HepG2 (cell line): ENCODE measurements around the gene ZSCAN21. TPM values are rescaled to one million over a fixed set of nuclear protein-coding genes. Genes with fewer than 3 reads are reported as not detected.

Experiments
- AGO1 ChIP-seq: fragments of 200-400 bp; formaldehyde crosslinking; IDR thresholded peaks from 2 replicates; pipeline ENCODE4 v1.6.1; 2017; ENCODE audit warnings: mild to moderate bottlenecking, low read depth, low read length, moderate library complexity; ENCODE audit not compliant: poor library complexity, severe bottlenecking
- CAMTA2 ChIP-seq: sonication (generic); formaldehyde crosslinking; IDR thresholded peaks from 2 replicates; pipeline ENCODE4 v1.4.0; 2020; ENCODE audit warnings: mild to moderate bottlenecking, missing genetic modification reagents, borderline replicate concordance
- DR1 ChIP-seq: sonication (generic); formaldehyde crosslinking; IDR thresholded peaks from 2 replicates; pipeline ENCODE4 v1.8.0; 2021; ENCODE audit warnings: mild to moderate bottlenecking, missing genetic modification reagents, inconsistent platforms
- ETS1 ChIP-seq: sonication (generic); formaldehyde crosslinking; IDR thresholded peaks from 2 replicates; pipeline ENCODE4 v1.4.0; 2020; ENCODE audit warnings: missing genetic modification reagents
- HNF1A ChIP-seq, 2 experiments: sonication (generic) in 1 of 2; formaldehyde crosslinking in 1 of 2; IDR thresholded peaks; 2 replicates each; pipeline versions ENCODE4 v1.4.0 to v1.6.1; 2016 to 2020; ENCODE audit warnings: borderline replicate concordance in 1 of 2, low read depth in 1 of 2, mild to moderate bottlenecking in 1 of 2, missing genetic modification reagents in 1 of 2
- SMYD3 ChIP-seq: sonication (generic); formaldehyde crosslinking; IDR thresholded peaks from 2 replicates; pipeline ENCODE4 v1.8.1; 2023; ENCODE audit warnings: mild to moderate bottlenecking, missing genetic modification reagents
- SRY ChIP-seq: sonication (generic); formaldehyde crosslinking; IDR thresholded peaks from 2 replicates; pipeline ENCODE4 v1.8.0; 2022; ENCODE audit warnings: mild to moderate bottlenecking, missing genetic modification reagents
- YEATS2 ChIP-seq: sonication (generic); formaldehyde crosslinking; IDR thresholded peaks from 2 replicates; pipeline ENCODE4 v1.4.0; 2020; ENCODE audit warnings: missing genetic modification reagents, borderline replicate concordance
- YY1 ChIP-seq: IDR thresholded peaks from 2 replicates; pipeline ENCODE4 v1.6.1; 2011; ENCODE audit warnings: low read length, low read depth, moderate library complexity, mild to moderate bottlenecking; ENCODE audit not compliant: insufficient read depth, insufficient replicate concordance
- ZFP37 ChIP-seq: sonication (generic); formaldehyde crosslinking; IDR thresholded peaks from 2 replicates; pipeline ENCODE4 v1.4.0; 2020; ENCODE audit warnings: missing genetic modification reagents, borderline replicate concordance
- ZFX ChIP-seq: sonication (generic); formaldehyde crosslinking; IDR thresholded peaks from 2 replicates; pipeline ENCODE4 v1.4.0; 2020; ENCODE audit warnings: mild to moderate bottlenecking, low read depth, missing genetic modification reagents, moderate library complexity
- ZNF205 ChIP-seq: IDR thresholded peaks from 2 replicates; pipeline ENCODE4 v1.6.1; 2018; ENCODE audit warnings: missing biosample characterization, missing genetic modification reagents
- ZNF3 ChIP-seq: IDR thresholded peaks from 2 replicates; pipeline ENCODE4 v1.7.0; 2017; ENCODE audit warnings: inconsistent platforms
- ZNF891 ChIP-seq: sonication (generic); formaldehyde crosslinking; IDR thresholded peaks from 2 replicates; pipeline ENCODE4 v1.5.0; 2020; ENCODE audit warnings: mild to moderate bottlenecking, missing genetic modification reagents
- polyA plus RNA-seq, 8 experiments: library from polyadenylated mRNA; depleted of rRNA in 3 of 8; stranded (reverse) in 7 of 8; unstranded in 1 of 8; fragments of >200 nt; fragmentation: Illumina TruSeq in 4 of 8; extraction: Trizol in 4 of 8; gene quantifications; 2 replicates each; pipeline versions ENCODE4 v1.2.1 to v1.2.3, GENCODE V29; 2011 to 2016; ENCODE audit warnings: low read depth in 4 of 8, missing spikeins in 1 of 8, mixed read lengths in 1 of 8; ENCODE audit not compliant: insufficient read depth in 1 of 8
- total RNA-seq, 5 experiments: library from RNA; depleted of rRNA; stranded (reverse); fragments of >200 nt; fragmentation: Illumina TruSeq; extraction: Trizol; gene quantifications; 2 replicates each; pipeline ENCODE4 v1.2.3, GENCODE V29; 2016; ENCODE audit warnings: low read depth in 1 of 5
- TF ChIP-seq, protein P1 (sequence below): sonication (generic); formaldehyde crosslinking; IDR thresholded peaks from 2 replicates; pipeline ENCODE4 v1.4.0; 2020; ENCODE audit warnings: missing genetic modification reagents, mild to moderate bottlenecking, borderline replicate concordance
- TF ChIP-seq, protein P2 (sequence below): sonication (generic); formaldehyde crosslinking; IDR thresholded peaks from 2 replicates; pipeline ENCODE4 v1.4.0; 2020; ENCODE audit warnings: missing genetic modification reagents
- TF ChIP-seq, protein P3 (sequence below): sonication (generic); formaldehyde crosslinking; IDR thresholded peaks from 2 replicates; pipeline ENCODE4 v1.8.0; 2022; ENCODE audit warnings: missing genetic modification reagents, mild to moderate bottlenecking, borderline replicate concordance

The ZSCAN21 gene
- total and polyA plus RNA-seq, 2 of the 13 experiments (the other 11 are each of a cell fraction or from before 2014, with no cell fraction given), result 7.0 to 10.0 TPM

- no peak for TF ChIP-seq HNF1A (IDR thresholded peaks at IDR 0.05; ENCODE audit: low read depth)
- TF ChIP-seq HNF1A (CRISPR knock-in tag; IDR thresholded peaks at IDR 0.05; ENCODE audit: borderline replicate concordance), result peak; percentile 87
- peak; percentile 89 for TF ChIP-seq ZNF205
- TF ChIP-seq ZFX (CRISPR knock-in tag), result peak; percentile 97
- TF ChIP-seq, protein P1, sequence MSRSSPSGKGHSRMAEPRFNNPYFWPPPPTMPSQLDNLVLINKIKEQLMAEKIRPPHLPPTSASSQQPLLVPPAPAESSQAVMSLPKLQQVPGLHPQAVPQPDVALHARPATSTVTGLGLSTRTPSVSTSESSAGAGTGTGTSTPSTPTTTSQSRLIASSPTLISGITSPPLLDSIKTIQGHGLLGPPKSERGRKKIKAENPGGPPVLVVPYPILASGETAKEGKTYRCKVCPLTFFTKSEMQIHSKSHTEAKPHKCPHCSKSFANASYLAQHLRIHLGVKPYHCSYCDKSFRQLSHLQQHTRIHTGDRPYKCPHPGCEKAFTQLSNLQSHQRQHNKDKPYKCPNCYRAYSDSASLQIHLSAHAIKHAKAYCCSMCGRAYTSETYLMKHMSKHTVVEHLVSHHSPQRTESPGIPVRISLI (CRISPR knock-in tag), result peak; percentile 37; the same call in 1 of the 2 replicates
- TF ChIP-seq, protein P2, sequence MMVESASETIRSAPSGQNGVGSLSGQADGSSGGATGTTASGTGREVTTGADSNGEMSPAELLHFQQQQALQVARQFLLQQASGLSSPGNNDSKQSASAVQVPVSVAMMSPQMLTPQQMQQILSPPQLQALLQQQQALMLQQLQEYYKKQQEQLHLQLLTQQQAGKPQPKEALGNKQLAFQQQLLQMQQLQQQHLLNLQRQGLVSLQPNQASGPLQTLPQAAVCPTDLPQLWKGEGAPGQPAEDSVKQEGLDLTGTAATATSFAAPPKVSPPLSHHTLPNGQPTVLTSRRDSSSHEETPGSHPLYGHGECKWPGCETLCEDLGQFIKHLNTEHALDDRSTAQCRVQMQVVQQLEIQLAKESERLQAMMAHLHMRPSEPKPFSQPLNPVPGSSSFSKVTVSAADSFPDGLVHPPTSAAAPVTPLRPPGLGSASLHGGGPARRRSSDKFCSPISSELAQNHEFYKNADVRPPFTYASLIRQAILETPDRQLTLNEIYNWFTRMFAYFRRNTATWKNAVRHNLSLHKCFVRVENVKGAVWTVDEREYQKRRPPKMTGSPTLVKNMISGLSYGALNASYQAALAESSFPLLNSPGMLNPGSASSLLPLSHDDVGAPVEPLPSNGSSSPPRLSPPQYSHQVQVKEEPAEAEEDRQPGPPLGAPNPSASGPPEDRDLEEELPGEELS, result peak; percentile 58; the same call in 1 of the 2 replicates
- TF ChIP-seq ZFP37, result peak; percentile 63; the same call in 1 of the 2 replicates
- no peak for TF ChIP-seq ZNF3 (CRISPR knock-in tag)
- TF ChIP-seq, protein P3, sequence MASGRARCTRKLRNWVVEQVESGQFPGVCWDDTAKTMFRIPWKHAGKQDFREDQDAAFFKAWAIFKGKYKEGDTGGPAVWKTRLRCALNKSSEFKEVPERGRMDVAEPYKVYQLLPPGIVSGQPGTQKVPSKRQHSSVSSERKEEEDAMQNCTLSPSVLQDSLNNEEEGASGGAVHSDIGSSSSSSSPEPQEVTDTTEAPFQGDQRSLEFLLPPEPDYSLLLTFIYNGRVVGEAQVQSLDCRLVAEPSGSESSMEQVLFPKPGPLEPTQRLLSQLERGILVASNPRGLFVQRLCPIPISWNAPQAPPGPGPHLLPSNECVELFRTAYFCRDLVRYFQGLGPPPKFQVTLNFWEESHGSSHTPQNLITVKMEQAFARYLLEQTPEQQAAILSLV (CRISPR knock-in tag), result peak; percentile 98; the same call in 1 of the 2 replicates
- TF ChIP-seq AGO1, result peak; percentile 42
- TF ChIP-seq DR1 (CRISPR knock-in tag), result peak; percentile 84; the same call in 1 of the 2 replicates
- TF ChIP-seq SRY (CRISPR knock-in tag), result peak; percentile 96; the same call in 1 of the 2 replicates
- TF ChIP-seq CAMTA2 (CRISPR knock-in tag), result no peak
- TF ChIP-seq ETS1, result peak; percentile 88; the same call in 1 of the 2 replicates
- TF ChIP-seq YEATS2, result peak; percentile 89
- peak; percentile 85; the same call in 1 of the 2 replicates for TF ChIP-seq ZNF891 (CRISPR knock-in tag)
- TF ChIP-seq YY1, result peak; percentile 98
- peak; percentile 76 for TF ChIP-seq SMYD3 (CRISPR knock-in tag)
These were observed 39.3 kb downstream of the ZSCAN21 start, which contains the start of gene COPS6 (continued) for GRCh38 chr7:100088621-100089457.
